Right renal pelvis (tissue), 4 donors: ENCODE results near the gene HTT-AS. TPM values are rescaled to one million over a fixed set of nuclear protein-coding genes. Genes with fewer than 3 reads are reported as not detected.
"Not testable (repeated sequence)": the region's sequence is repeated elsewhere in the genome, so short reads cannot be mapped to it uniquely, and the experiment has no call there.

Experiments used
- DNase-seq, 4 donors: peaks; one replicate each; pipeline ENCODE4 v3.0.0-alpha.2; 2013; ENCODE audit warnings: low read depth in 4 of 4, low spot score in 3 of 4, missing footprints in 1 of 4
- polyA plus RNA-seq, 4 donors: library from polyadenylated mRNA; unstranded; fragments of 120-200 nt; gene quantifications; one replicate each; pipeline ENCODE4 v1.2.1, GENCODE V29; 2013; ENCODE audit not compliant: insufficient read length in 4 of 4

HTT-AS gene
- polyA plus RNA-seq = not detected

GRCh38 chr4:3074078-3074845 lies at the start of gene HTT-AS, which contains the start of gene HTT:
Gene HTT-AS (minus strand): TSS chr4:3074538.
Gene HTT (plus strand): TSS chr4:3074681. CDS start chr4:3074826, 145 bp downstream.
- peak; percentile 90 to 97 (median 93) for DNase-seq

DNA sequence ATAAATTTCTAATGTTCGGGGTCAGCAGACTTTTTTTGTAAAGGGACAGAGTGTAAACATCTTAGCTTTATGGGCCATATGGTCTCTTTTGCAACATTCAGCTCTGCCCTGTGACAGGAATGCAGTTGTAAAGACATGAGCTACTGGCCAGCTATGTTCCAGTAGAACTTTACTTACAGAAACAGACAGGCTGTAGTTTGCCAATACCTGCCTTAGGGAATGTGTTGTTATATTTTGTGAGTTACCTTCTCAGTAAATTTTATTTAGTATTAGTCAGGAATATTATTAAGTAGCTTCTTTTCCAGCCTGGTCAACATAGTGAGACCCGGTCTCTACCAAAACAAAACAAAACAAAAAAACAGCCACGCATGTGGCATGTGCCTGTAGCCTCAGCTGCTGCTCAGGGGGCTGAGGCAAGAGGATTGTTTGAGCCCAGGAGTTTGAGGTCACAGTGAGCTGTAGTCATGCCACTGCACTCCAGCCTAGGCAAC lies 48.9 kb upstream of the HTT-AS start:
- no peak for DNase-seq

- DNase-seq = no peak
These were observed 47.8 kb upstream of the HTT-AS start for GRCh38 chr4:3122081-3122563.

DNA sequence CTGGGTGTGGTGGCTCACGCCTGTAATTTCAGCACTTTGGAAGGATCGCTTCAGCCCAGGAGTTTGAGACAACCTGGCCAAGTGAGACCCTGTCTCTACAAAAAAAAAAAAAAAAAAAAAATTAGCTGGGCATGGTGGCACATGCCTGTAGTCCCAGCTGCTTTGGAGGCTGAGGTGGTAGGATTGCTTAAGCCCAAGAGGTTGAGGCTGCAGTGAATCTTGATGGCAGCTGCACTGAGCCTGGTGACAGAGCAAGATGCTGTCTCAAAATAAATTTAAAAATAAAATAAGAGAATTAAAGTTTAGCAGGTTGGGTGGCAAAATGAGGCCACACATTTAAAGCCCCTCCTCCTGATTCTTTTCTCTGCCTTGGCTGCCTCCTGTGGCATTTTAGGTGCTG lies 47.3 kb upstream of the HTT-AS start:
- DNase-seq = no peak

DNA sequence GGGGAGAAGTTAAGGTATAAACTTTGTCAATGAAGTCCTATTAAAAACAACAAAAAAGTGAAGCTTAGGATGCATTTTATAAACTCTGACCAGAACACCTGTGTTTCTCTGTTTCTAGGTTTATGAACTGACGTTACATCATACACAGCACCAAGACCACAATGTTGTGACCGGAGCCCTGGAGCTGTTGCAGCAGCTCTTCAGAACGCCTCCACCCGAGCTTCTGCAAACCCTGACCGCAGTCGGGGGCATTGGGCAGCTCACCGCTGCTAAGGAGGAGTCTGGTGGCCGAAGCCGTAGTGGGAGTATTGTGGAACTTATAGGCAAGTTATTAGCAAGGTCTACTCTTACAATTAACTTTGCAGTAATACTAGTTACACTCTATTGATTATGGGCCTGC lies 46.8 kb upstream of the HTT-AS start:
- no peak for DNase-seq

GRCh38 chr4:3119464-3119863 lies 45.1 kb upstream of the HTT-AS start:
- DNase-seq = no peak

- no peak for DNase-seq
These were observed 44.0 kb upstream of the HTT-AS start for GRCh38 chr4:3118312-3118711.

- DNase-seq = no peak
These were observed 42.6 kb upstream of the HTT-AS start for GRCh38 chr4:3116955-3117354.

DNA sequence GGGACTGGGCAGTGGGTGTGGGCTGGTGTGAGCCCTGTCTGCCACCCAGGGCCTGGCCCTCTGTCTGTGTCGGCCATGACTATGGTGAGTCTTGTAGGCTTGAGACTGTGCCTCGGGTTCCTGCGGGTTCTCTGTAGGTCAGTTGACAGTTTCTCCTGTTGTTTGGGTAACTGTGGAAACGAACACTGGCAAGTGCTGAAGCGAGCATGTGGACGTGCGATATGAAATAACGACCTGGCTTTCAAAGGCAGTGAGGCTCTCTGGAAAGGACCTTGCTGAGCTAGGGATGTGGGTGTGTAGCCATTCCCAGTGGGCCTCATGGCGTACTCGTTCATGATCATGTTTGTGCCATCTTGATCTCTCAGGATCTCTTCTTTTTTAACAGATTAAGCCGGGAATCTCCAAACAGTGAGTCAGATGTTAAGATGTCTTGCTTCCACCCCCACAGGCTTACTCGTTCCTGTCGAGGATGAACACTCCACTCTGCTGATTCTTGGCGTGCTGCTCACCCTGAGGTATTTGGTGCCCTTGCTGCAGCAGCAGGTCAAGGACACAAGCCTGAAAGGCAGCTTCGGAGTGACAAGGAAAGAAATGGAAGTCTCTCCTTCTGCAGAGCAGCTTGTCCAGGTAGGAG lies 41.4 kb upstream of the HTT-AS start:
- DNase-seq = no peak

- DNase-seq = no peak
These were observed 40.0 kb upstream of the HTT-AS start for GRCh38 chr4:3114377-3114776.

- no peak for DNase-seq
These were observed 38.5 kb upstream of the HTT-AS start for GRCh38 chr4:3112609-3113469.

GRCh38 chr4:3112201-3112600 lies 37.9 kb upstream of the HTT-AS start:
- DNase-seq = no peak

DNA sequence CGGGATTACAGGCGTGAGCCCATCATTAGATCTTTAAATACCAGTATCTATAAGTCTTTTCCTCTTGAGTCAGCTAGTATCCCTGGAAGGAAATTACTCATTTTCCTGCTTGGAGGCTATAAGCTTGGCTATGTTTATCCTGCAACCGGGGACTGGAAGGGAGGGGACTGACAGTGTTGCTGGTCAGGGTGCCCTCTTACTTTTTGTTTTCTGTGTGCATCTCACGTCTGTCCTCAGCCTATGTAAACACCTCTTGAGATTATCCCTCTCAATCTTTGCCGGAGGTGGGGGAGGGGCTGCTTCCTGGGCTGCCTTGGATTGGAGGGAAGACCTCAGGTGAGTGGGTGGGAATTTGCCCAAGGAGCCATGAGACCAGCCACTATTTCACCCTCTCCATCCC lies 37.1 kb upstream of the HTT-AS start:
- no peak for DNase-seq

GRCh38 chr4:3108211-3108610 lies 33.9 kb upstream of the HTT-AS start:
- no peak for DNase-seq

DNA sequence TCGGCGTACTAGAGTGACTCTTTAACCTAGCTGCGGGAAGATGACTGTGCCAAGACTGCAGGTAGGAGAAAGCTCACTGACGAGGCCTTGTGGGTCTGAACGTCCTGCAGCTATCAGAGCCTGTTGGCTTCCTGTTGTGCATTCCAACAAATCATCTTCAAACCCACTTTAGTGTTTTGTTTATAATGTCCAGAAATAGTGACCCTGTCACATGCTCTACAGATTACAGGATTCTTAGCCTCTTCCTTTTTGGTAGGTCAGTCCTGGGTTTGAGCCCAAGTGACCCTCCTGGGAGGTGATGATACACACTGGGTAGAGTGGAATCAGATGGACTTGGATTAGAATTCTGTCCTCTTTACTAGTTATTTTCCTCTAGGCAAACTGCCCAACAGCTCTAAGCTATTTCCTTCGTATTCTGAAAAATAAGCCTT lies 33.4 kb upstream of the HTT-AS start:
- DNase-seq = no peak

DNA sequence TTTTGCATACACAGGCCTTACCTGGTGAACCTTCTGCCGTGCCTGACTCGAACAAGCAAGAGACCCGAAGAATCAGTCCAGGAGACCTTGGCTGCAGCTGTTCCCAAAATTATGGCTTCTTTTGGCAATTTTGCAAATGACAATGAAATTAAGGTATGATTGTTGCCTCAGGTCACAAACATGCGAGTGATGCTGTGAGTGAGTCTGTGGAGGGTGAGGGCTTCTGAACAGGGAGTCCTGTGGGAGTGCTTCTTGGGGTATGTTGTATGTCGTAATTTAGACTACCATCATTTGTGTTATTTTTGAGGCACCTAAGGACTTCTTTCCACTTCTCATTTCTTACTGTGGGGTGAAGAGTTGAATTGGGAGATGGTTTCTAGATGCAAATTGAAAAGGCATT lies 32.9 kb upstream of the HTT-AS start:
- no peak for DNase-seq

- peak; percentile 38 to 59 (median 49) for DNase-seq
These were observed 32.2 kb upstream of the HTT-AS start for GRCh38 chr4:3106339-3107186.

DNA sequence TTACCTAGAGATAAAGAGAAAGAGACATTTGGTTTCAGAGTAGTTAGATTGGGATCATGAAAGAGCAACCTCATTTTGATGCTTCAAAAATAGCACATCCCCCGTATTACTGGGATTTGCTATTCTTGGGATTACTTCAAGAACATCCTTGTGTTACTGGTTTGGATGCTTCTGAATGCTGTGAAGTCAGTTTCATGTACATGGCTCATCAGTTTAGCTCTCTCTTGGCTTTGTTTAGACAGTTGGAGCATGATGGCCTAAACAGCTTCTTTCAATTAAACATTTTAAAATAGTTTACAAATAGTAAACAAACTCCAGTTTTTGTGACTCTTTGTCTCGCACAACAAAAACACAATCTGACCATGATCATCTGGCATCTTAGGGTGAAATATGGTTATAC lies 24.0 kb upstream of the HTT-AS start:
- no peak for DNase-seq

- no peak for DNase-seq
These were observed 21.9 kb upstream of the HTT-AS start for GRCh38 chr4:3096202-3096601.

DNA sequence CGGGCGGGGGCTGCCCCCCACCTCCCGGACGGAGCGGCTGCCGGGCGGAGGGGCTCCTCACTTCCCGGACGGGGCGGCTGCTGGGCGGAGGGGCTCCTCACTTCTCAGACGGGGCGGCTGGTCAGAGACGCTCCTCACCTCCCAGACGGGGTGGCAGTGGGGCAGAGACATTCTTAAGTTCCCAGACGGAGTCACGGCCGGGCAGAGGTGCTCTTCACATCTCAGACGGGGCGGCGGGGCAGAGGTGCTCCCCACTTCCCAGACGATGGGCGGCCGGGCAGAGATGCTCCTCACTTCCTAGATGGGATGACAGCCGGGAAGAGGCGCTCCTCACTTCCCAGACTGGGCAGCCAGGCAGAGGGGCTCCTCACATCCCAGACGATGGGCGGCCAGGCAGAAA lies 20.4 kb upstream of the HTT-AS start:
- not testable (repeated sequence) for DNase-seq
